SU-DHL-6 (cell line): ENCODE measurements around the gene EPB41L2.

ENCODE experiments used
- EZH2phosphoT487 ChIP-seq: fragments of 200-600 bp; sonication (generic), shearing (Covaris generic); conservative IDR thresholded peaks from 2 replicates; pipeline ENCODE4 v1.6.1; 2018; ENCODE audit warnings: mild to moderate bottlenecking, antibody characterized with exemption, low read length, moderate library complexity, mixed read lengths
- TF ChIP-seq, protein P1 (sequence below): fragments of 200-600 bp; sonication (generic); IDR thresholded peaks from one replicate; pipeline ENCODE4 v1.5.1; 2017; ENCODE audit warnings: antibody characterized with exemption, mild to moderate bottlenecking, low read length, moderate library complexity; ENCODE audit not compliant: insufficient read depth, poor library complexity, severe bottlenecking

DNA sequence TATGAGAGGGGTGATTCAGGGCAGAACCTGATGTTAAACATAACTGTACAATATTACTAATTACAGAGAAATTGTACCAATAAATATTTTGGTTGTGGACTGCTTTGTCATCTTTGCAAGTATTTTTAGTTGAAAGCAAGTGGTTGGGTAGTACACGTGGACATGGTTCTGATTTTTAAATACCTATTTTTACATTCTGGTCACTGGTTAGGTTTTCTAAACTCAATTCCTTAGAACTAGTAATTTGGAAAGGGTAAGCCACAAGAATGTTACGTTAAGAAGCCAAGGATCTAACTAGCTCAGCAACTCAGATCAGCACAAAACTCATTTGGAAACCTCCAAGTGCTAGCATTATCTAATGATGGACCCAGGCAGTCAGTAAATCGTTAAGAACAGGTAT is 2.7 kb downstream of the EPB41L2 start:
- TF ChIP-seq, protein P1, sequence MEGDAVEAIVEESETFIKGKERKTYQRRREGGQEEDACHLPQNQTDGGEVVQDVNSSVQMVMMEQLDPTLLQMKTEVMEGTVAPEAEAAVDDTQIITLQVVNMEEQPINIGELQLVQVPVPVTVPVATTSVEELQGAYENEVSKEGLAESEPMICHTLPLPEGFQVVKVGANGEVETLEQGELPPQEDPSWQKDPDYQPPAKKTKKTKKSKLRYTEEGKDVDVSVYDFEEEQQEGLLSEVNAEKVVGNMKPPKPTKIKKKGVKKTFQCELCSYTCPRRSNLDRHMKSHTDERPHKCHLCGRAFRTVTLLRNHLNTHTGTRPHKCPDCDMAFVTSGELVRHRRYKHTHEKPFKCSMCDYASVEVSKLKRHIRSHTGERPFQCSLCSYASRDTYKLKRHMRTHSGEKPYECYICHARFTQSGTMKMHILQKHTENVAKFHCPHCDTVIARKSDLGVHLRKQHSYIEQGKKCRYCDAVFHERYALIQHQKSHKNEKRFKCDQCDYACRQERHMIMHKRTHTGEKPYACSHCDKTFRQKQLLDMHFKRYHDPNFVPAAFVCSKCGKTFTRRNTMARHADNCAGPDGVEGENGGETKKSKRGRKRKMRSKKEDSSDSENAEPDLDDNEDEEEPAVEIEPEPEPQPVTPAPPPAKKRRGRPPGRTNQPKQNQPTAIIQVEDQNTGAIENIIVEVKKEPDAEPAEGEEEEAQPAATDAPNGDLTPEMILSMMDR, result no peak
- TF ChIP-seq EZH2phosphoT487, result no peak
